ENCODE data around the gene FAM24B.

DNA sequence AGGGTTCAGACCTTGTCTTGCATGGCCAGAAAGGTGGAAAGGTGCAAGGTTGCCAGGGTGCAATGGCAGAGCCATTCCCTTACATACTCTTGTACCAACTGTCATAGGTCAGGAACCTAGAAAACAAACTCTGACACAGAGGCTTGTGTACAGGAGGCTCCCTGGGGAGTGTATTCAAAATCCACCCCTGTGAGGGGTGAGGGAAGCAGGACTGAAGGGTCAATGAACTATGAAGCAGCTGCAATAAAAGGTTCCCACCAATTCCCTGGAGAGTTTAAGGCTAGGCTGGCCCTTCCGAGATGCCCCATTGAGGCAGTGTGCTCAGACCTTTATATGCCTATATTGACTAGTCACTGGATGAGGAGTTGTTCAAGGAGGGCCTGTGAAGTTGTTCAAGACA is 19.9 kb downstream of the FAM24B start:
- TF ChIP-seq POLR2AphosphoS5 (IDR thresholded peaks at IDR 0.05) = no peak
- TF ChIP-seq CTCF (IDR thresholded peaks at IDR 0.05; ENCODE audit: poor library complexity, severe bottlenecking) = no peak
- no peak for TF ChIP-seq EZH2 (IDR thresholded peaks at IDR 0.05; ENCODE audit: borderline replicate concordance, insufficient read depth, low read length, poor library complexity, severe bottlenecking)
- TF ChIP-seq, protein P1, sequence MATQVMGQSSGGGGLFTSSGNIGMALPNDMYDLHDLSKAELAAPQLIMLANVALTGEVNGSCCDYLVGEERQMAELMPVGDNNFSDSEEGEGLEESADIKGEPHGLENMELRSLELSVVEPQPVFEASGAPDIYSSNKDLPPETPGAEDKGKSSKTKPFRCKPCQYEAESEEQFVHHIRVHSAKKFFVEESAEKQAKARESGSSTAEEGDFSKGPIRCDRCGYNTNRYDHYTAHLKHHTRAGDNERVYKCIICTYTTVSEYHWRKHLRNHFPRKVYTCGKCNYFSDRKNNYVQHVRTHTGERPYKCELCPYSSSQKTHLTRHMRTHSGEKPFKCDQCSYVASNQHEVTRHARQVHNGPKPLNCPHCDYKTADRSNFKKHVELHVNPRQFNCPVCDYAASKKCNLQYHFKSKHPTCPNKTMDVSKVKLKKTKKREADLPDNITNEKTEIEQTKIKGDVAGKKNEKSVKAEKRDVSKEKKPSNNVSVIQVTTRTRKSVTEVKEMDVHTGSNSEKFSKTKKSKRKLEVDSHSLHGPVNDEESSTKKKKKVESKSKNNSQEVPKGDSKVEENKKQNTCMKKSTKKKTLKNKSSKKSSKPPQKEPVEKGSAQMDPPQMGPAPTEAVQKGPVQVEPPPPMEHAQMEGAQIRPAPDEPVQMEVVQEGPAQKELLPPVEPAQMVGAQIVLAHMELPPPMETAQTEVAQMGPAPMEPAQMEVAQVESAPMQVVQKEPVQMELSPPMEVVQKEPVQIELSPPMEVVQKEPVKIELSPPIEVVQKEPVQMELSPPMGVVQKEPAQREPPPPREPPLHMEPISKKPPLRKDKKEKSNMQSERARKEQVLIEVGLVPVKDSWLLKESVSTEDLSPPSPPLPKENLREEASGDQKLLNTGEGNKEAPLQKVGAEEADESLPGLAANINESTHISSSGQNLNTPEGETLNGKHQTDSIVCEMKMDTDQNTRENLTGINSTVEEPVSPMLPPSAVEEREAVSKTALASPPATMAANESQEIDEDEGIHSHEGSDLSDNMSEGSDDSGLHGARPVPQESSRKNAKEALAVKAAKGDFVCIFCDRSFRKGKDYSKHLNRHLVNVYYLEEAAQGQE (IDR thresholded peaks at IDR 0.05; ENCODE audit: borderline replicate concordance) = no peak
- TF ChIP-seq TAF1 (IDR thresholded peaks at IDR 0.05; ENCODE audit: low read depth) = no peak
- no peak for TF ChIP-seq SMC3 (conservative IDR thresholded peaks at IDR 0.05; ENCODE audit: poor library complexity)
- TF ChIP-seq RAD21 (conservative IDR thresholded peaks at IDR 0.05) = no peak

Data from neural cell (in vitro differentiated cells).